Measurements from ENCODE around the gene SLC16A2. TPM values are rescaled to one million over a fixed set of nuclear protein-coding genes. Genes with fewer than 3 reads are reported as not detected.
A peak's percentile ranks its signal among the peaks of the same experiment; 100 is the strongest.

Gene SLC16A2
- total and polyA plus RNA-seq, 2 donors, result 12.2 to 16.1 TPM

GRCh38 chrX:74423289-74423998 lies 2.2 kb downstream of the SLC16A2 start:
- no peak overlapping the region for H3K4me3 ChIP-seq (ENCODE audit: low read depth, low read length)
- WGBS, result 65% methylated on average over 6 of the region's 6 CpGs

DNA sequence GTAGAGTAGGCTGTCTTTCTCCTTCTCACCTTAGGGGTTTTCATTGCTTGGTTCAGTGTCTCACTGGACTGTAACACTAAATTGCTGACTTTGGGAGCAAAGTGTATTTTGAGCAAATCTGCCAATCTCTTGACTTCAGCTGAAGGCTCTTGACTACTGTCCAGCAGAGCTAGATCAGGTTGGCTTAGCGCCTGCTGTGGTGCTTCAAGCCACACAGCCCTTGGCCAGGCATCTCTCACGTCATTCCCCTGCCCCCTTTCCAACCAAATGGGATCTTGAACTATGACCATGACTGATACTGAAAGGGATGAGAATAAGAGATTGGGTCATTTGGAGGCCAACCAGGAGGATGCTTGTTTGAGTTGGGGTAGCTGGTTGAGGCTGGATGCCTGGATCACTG lies 4.8 kb downstream of the SLC16A2 start:
- H3K4me3 ChIP-seq (ENCODE audit: low read depth, low read length), result no peak overlapping the region
- H3K36me3 ChIP-seq (ENCODE audit: insufficient read depth), result no peaks in the 10 kb centered on the region
- no peak overlapping the region for H3K27ac ChIP-seq (ENCODE audit: low read depth)
- WGBS, result 83% methylated on average over 2 of the region's 2 CpGs
- no peaks in the 10 kb centered on the region for H3K4me1 ChIP-seq (ENCODE audit: insufficient read depth)
- DNase-seq (ENCODE audit: extremely low spot score), result no peak

More at GRCh38 chrX:74423289-74423998, 2.2 kb downstream of the SLC16A2 start:
- Histone ChIP-seq H3K27ac (ENCODE audit: low read depth) (peak overlapping the region; percentile 74), H3K4me1 (ENCODE audit: insufficient read depth) (no peaks in the 10 kb centered on the region), H3K36me3 (ENCODE audit: insufficient read depth) (no peaks in the 10 kb centered on the region)
- DNase-seq (ENCODE audit: extremely low spot score), result no peak

- no peaks in the 10 kb centered on the region for H3K4me1 ChIP-seq (ENCODE audit: insufficient read depth)
- DNase-seq (ENCODE audit: extremely low spot score), result no peak
- no peaks in the 10 kb centered on the region for H3K36me3 ChIP-seq (ENCODE audit: insufficient read depth)
- H3K4me3 ChIP-seq (ENCODE audit: low read depth, low read length), result no peak overlapping the region
- WGBS, result 88% methylated on average over 2 of the region's 2 CpGs
- H3K27ac ChIP-seq (ENCODE audit: low read depth), result no peak overlapping the region
Observed at GRCh38 chrX:74426615-74427014, 5.3 kb downstream of the SLC16A2 start.

DNA sequence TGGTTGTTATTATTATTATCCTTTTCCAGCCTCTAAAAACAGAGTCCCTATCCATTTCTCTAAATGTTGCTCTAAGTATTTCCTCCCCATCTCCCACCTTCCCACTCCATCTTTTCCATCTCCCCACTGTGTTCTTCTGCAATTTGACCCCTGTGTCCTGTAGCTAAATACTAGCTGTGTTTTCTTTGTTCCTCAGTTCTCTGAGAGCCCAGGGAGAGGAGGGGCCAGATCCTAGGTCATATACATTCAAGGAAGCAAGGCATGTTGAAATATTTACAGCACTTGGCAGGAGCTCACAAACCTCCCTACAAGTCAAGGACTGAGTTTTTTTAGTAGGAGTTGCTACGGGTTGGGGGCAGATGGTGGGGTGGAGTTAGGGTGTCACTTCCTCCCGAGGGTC lies 10.5 kb downstream of the SLC16A2 start:
- WGBS, result 22% methylated on average over 2 of the region's 2 CpGs
- Histone ChIP-seq H3K4me3 (ENCODE audit: low read depth, low read length) (no peak overlapping the region), H3K27ac (ENCODE audit: low read depth) (no peak overlapping the region), H3K4me1 (ENCODE audit: insufficient read depth) (no peaks in the 10 kb centered on the region), H3K36me3 (ENCODE audit: insufficient read depth) (no peaks in the 10 kb centered on the region)
- DNase-seq (ENCODE audit: extremely low spot score), result no peak

- Histone ChIP-seq H3K36me3 (ENCODE audit: insufficient read depth) (no peaks in the 10 kb centered on the region), H3K4me3 (ENCODE audit: low read depth, low read length) (no peak overlapping the region), H3K27ac (ENCODE audit: low read depth) (no peak overlapping the region), H3K4me1 (ENCODE audit: insufficient read depth) (no peaks in the 10 kb centered on the region)
- 84% methylated on average over 1 of the region's 1 CpG for WGBS
- no peak for DNase-seq (ENCODE audit: extremely low spot score)
Observed at GRCh38 chrX:74434336-74434735, 13.0 kb downstream of the SLC16A2 start.

- H3K4me1 ChIP-seq (ENCODE audit: insufficient read depth), result no peaks in the 10 kb centered on the region
- 86% methylated on average over 2 of the region's 2 CpGs for WGBS
- H3K36me3 ChIP-seq (ENCODE audit: insufficient read depth), result no peaks in the 10 kb centered on the region
- DNase-seq (ENCODE audit: extremely low spot score), result no peak
- no peak overlapping the region for H3K27ac ChIP-seq (ENCODE audit: low read depth)
- no peak overlapping the region for H3K4me3 ChIP-seq (ENCODE audit: low read depth, low read length)
Observed at GRCh38 chrX:74437530-74437929, 16.2 kb downstream of the SLC16A2 start.

- WGBS, result 43% methylated on average over 3 of the region's 3 CpGs
- DNase-seq (ENCODE audit: extremely low spot score), result no peak
- H3K4me1 ChIP-seq (ENCODE audit: insufficient read depth), result no peaks in the 10 kb centered on the region
- H3K36me3 ChIP-seq (ENCODE audit: insufficient read depth), result no peaks in the 10 kb centered on the region
- H3K4me3 ChIP-seq (ENCODE audit: low read depth, low read length), result no peak overlapping the region
- H3K27ac ChIP-seq (ENCODE audit: low read depth), result no peak overlapping the region
Observed at GRCh38 chrX:74438764-74439163, 17.5 kb downstream of the SLC16A2 start.

GRCh38 chrX:74445099-74445498 lies 23.8 kb downstream of the SLC16A2 start:
- Histone ChIP-seq H3K27ac (ENCODE audit: low read depth) (no peak overlapping the region), H3K4me1 (ENCODE audit: insufficient read depth) (no peaks in the 10 kb centered on the region), H3K4me3 (ENCODE audit: low read depth, low read length) (no peak overlapping the region), H3K36me3 (ENCODE audit: insufficient read depth) (no peaks in the 10 kb centered on the region)
- WGBS, result 65% methylated on average over 6 of the region's 6 CpGs
- DNase-seq (ENCODE audit: extremely low spot score), result no peak

GRCh38 chrX:74446876-74447275 lies 25.6 kb downstream of the SLC16A2 start:
- WGBS, result 88% methylated on average over 1 of the region's 1 CpG
- no peak overlapping the region for H3K4me3 ChIP-seq (ENCODE audit: low read depth, low read length)

DNA sequence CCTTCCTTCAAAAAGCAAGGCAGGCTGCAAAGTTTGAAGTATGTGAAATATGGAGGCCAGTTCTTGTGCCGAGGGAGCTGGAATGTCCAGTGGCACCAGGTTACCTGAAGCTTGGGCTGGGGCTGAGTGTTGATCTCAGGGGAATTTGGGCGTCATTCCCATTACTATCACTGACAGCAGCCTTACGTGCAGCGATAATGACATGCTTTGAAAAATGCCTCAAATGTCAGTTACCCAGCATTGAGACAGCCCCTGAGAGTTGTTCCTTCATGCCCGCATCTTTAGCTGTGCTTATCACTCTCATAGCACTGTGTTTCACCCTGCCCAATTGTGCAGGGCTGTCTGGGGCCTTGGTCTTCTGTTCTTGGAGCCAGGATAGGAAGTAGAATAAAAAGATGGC lies 27.4 kb downstream of the SLC16A2 start:
- Histone ChIP-seq H3K4me3 (ENCODE audit: low read depth, low read length) (no peak overlapping the region), H3K36me3 (ENCODE audit: insufficient read depth) (no peaks in the 10 kb centered on the region), H3K27ac (ENCODE audit: low read depth) (no peak overlapping the region), H3K4me1 (ENCODE audit: insufficient read depth) (no peaks in the 10 kb centered on the region)
- WGBS, result 95% methylated on average over 5 of the region's 5 CpGs
- no peak for DNase-seq (ENCODE audit: extremely low spot score)

More at GRCh38 chrX:74446876-74447275, 25.6 kb downstream of the SLC16A2 start:
- Histone ChIP-seq H3K36me3 (ENCODE audit: insufficient read depth) (no peaks in the 10 kb centered on the region), H3K4me1 (ENCODE audit: insufficient read depth) (no peaks in the 10 kb centered on the region), H3K27ac (ENCODE audit: low read depth) (no peak overlapping the region)
- DNase-seq (ENCODE audit: extremely low spot score), result no peak

DNA sequence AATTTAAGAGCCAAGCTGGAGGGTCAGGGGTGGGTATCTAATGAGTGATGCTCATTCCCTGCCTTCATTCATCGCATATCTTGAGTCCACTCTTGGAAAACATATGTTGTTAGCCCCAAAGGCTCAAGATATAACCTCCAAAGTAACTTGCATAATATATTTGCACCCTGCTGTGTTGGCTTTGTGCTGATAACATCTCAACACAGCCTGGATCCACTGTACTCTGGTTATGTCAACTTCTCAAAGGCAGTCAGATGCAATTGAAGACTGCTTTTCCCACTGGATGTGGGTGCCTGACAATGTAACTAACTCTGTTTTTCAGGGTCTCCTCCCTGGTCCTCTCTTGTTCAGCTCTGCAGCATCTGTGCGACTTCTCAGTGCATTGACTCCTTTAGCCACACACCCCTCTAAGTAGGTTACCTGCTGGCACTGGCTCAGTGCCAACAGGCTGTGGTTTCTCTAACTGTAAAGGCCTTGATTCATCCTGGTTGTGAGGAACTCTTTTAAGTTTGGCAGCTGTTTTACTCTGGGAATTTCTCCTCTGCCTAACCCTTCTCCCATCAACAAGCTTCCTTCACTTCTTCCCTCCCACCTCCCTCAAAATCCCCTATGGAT lies 28.1 kb downstream of the SLC16A2 start:
- no peaks in the 10 kb centered on the region for H3K36me3 ChIP-seq (ENCODE audit: insufficient read depth)
- H3K27ac ChIP-seq (ENCODE audit: low read depth), result no peak overlapping the region
- DNase-seq (ENCODE audit: extremely low spot score), result no peak
- WGBS, result 91% methylated on average over 2 of the region's 2 CpGs
- no peak overlapping the region for H3K4me3 ChIP-seq (ENCODE audit: low read depth, low read length)
- H3K4me1 ChIP-seq (ENCODE audit: insufficient read depth), result no peaks in the 10 kb centered on the region

DNA sequence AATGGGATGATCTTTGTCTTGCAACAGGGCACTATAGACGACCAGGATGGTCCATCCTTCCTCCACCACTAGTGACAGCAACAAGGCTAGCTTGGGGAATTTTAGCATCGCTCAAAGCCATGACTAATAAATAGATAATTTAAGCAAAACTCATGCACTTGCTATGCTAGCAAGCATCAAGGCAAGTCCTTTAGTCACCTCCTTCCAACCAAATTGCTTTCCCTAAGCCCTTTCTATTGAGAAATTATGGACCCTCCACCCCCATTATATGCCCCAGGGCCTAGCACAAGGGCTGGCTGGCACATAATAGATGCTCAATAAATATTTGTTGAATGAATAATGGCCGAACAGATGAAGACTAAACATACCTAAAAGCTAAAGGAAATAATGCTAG lies 28.6 kb downstream of the SLC16A2 start:
- Histone ChIP-seq H3K4me1 (ENCODE audit: insufficient read depth) (no peaks in the 10 kb centered on the region), H3K4me3 (ENCODE audit: low read depth, low read length) (no peak overlapping the region), H3K27ac (ENCODE audit: low read depth) (no peak overlapping the region), H3K36me3 (ENCODE audit: insufficient read depth) (no peaks in the 10 kb centered on the region)
- 87% methylated on average over 3 of the region's 3 CpGs for whole genome bisulfite sequencing
- DNase-seq (ENCODE audit: extremely low spot score), result no peak

DNA sequence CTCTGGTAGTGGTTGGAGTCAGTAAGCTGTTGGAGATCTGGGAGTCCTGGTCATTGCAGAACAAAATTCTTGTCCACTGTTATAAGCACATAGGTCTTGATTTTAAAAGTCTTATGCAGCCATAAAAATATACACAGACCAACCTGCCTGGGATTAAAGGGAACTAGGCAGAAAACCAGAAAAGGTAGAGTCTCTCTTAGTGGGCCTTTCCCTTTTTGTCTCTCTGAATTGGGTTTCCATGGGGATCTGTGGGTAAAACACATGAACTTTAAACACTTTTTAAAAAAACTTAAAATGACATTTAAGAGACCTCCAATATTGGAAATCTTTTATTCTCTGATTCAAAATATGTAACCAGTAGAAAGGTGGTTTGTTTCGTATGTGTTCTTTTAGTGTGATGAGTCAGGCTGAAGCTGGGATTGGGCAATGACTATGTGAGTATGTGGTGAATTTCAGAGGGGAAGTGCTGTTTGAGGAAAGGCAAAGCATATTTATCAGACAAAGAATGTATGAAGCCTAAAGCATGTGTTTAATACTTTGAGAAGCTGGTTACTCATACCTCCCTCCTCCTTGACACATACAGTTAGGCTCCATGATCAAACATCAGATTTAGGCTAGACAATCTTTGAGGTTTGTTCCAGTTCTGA lies 29.6 kb downstream of the SLC16A2 start:
- no peaks in the 10 kb centered on the region for H3K4me1 ChIP-seq (ENCODE audit: insufficient read depth)
- H3K4me3 ChIP-seq (ENCODE audit: low read depth, low read length), result no peak overlapping the region
- WGBS, result 41% methylated on average over 1 of the region's 1 CpG
- no peak overlapping the region for H3K27ac ChIP-seq (ENCODE audit: low read depth)
- DNase-seq (ENCODE audit: extremely low spot score), result no peak
- no peaks in the 10 kb centered on the region for H3K36me3 ChIP-seq (ENCODE audit: insufficient read depth)
